NCI-H1105 treated with DMSO at 0.1 percent for 48 hours (cell line): Measurements from ENCODE around the gene B4GALT1.

ENCODE experiments used
- DNase-seq: peaks from one replicate; lab custom pipeline; 2025; lab: John Stamatoyannopoulos, UW

Gene B4GALT1

GRCh38 chr9:33123407-33124031 lies 43.6 kb downstream of the B4GALT1 start:
- DNase-seq: no peak

GRCh38 chr9:33120620-33121019 lies 46.5 kb downstream of the B4GALT1 start:
- no peak for DNase-seq

DNA sequence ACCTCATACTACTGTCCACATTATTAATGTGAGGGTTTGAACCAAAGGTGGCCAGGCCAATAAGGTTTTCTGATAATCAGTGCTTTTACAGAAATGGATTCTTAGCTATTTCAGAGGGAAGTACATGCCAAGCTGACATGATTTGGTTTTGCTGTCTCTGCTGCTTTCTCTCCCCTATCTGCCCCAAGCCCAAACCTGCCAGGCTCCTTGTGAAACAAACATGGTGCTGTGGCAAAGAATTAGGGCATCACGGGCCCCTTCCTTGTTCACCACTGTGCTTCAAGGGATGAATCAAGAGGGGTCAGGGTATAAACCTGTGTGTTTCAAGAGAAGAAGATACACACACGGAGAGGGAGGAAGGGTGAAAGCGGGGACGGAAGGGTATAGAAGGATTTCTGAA lies 49.3 kb downstream of the B4GALT1 start:
- DNase-seq: no peak

- no peak for DNase-seq
These were observed 49.8 kb downstream of the B4GALT1 start for GRCh38 chr9:33117306-33117705.

- DNase-seq: no peak
These were observed 50.3 kb downstream of the B4GALT1 start for GRCh38 chr9:33116860-33117259.

GRCh38 chr9:33114746-33115145 lies 52.4 kb downstream of the B4GALT1 start:
- DNase-seq: no peak

DNA sequence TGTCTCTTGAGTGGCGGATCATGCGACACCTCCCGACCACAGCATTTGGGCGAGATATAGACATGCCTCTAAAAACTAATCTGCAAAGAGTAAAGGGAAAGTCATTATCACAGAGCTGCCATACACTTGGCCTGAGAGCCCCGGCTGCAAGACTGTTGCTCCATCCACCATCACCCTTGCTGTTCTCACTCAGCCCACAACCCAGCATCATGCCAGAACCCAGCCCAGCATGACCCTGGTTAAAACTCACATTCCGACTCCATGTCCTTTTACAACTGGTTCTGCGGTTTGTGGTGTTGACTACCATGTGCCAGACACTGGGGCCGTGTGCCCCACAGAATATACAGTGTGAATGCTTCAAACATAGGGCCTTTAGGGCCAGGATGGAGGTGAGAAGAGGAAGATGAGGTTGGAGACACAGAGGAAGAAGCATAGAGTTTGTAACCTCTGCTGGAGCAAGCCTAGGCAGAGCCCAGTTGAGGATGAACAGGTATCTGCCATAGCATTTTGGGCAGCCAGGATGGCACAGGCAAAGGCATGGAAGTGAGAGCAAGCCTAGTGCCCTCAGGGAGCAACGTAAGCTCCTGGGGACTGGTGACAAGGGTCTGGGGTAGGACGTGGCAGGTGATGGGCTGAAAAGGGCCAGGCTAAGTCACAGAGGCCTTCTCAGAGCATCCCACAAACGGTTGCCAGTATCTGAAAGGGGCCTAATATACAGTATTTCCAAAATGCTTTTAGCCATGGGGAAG lies 53.2 kb downstream of the B4GALT1 start:
- no peak for DNase-seq

GRCh38 chr9:33112094-33112493 lies 55.0 kb downstream of the B4GALT1 start:
- no peak for DNase-seq

GRCh38 chr9:33111631-33112030 lies 55.5 kb downstream of the B4GALT1 start:
- DNase-seq: no peak

DNA sequence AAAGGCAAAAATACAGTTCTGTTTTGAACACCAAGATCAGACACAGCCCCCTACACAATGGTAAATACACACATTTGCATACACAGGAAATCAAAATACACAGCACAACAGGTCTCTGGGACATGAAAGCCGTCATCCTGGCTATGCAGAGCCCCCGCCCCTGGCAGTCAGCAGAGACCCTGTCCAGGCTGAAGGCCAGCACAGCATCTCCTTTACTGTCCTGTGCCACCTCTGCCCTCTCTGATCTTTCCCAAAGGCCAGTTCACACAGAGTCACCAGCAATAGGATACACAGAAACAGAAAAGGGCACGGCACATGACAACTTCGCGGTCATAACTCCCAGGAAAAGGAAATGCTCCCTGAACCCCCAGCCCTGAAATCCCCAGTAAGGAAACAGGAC lies 56.5 kb downstream of the B4GALT1 start:
- DNase-seq: no peak

DNA sequence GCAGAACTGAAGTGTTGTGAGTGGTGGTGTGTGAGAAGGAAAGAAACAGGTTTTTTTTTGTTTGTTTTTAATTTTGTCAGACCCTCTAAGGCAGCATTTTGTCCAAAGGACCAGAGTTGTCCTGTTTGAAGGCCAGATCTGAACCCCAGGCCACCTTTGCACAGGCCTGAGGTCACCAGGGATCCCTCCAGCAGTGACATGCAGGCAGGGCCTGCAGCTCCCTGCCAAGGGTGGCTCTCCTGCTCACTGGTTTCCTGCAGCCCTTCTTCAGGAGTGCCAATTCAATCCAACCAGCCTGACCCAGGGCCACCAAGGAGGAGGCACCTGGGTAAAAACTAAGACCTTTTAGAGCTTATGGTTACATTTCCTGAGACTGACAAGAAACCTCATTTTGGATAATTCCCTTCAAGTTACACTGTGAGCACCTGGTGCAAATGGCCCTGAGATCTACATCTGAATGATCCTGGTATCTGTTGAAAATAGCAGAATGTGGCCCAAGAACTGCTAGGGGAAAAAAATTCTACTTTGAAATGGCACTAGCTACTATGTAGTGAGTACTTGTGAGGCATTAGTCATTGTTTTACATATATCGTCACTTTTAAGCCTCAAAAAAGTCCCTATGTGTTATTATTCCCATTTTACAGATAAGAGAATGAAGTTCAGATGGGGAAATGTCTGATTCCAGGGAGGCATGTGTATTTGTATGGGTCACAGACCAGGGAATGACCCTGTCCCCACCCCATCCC lies 57.1 kb downstream of the B4GALT1 start:
- no peak for DNase-seq

DNA sequence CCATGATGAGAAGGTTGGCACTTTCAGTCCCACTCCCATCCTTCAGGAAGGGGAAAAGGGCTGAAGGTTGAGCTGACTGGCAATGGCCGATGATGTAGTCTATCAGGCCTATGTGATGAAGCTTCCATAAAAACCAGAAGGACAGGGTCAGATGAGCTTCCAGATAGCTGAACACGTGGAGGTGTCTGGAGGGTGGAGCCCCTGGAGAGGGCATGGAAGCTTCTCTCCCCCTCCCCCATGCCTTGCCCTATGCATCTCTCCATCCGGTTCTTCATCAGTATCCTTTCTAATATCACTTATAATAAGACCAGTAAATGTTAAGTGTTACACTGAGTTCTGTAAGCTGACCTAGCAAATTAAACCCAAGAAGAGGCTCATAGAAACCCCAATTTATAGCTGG lies 58.0 kb downstream of the B4GALT1 start:
- DNase-seq: no peak

DNA sequence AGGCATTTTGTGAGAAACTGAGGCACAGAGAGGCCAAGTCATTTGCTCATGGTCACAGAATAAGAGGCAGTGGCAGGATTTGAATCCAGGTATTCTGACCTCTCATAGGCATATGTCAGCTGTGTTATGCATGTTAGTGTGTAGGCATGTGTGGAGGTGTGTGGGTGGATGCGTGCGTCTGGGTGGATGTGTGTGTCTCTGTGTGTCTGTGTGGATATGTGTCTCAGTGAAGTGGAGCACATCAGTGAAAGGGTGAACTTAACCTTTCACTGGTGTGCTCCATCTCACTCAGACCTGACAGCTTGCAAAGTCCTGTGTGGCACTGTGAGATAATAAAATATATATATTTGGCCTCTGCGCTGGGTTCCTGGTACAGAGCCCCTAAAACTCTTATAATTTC lies 58.7 kb downstream of the B4GALT1 start:
- DNase-seq: no peak

- DNase-seq: no peak
These were observed 59.4 kb downstream of the B4GALT1 start for GRCh38 chr9:33107762-33108161.

GRCh38 chr9:33106827-33107621 lies 60.1 kb downstream of the B4GALT1 start:
- DNase-seq: no peak

DNA sequence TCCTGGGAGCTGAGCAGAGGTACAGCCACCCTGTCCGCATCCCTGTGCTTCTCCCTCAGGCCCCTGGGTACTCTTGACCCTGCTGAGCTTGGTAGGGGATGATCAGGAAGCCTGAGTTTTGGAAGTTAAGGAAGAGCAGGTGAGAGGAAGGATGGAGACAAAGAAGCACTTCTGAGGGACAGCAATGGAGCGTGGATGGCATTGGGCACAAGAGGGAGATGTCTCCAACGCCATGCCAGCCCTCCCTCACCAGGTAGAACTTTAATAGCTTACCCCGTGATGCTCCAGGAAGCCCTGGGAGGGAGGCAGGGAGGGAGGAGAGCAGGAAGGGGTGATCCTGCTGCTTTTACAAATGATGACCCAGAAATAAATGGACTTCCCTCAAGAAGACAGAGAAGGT lies 60.8 kb downstream of the B4GALT1 start:
- DNase-seq: no peak

DNA sequence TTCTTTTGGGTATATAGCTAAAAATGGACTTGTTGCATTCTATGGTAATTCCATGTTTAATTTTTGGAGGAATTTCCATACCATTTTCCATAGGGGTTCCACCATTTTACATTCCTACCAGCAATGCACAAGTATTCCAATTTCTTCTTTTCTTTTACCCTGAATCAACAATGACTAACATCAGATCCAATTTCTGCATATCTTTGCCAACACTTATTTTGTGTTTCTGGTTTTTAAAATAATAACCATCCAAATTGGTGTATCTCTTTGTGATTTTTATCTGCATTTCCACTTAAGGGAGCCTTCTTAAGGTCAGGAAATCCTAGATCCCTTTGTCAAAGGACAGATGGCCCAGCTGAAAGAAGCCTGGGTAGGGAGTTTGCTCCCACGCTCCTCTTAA lies 61.2 kb downstream of the B4GALT1 start:
- no peak for DNase-seq

- no peak for DNase-seq
These were observed 61.6 kb downstream of the B4GALT1 start for GRCh38 chr9:33105504-33105903.

- no peak for DNase-seq
These were observed 62.7 kb downstream of the B4GALT1 start for GRCh38 chr9:33104401-33104800.

GRCh38 chr9:33103501-33104281 lies 63.4 kb downstream of the B4GALT1 start:
- DNase-seq: no peak

GRCh38 chr9:33102551-33103210 lies 64.5 kb downstream of the B4GALT1 start:
- DNase-seq: no peak
